Cardiac muscle cell (in vitro differentiated cells and primary cell): Measurements from ENCODE around the gene MUCL3. TPM values are rescaled to one million over a fixed set of nuclear protein-coding genes. Genes with fewer than 3 reads are reported as not detected.
"Not testable (repeated sequence)": the region's sequence is repeated elsewhere in the genome, so short reads cannot be mapped to it uniquely, and the experiment has no call there.

Source experiments
- DNase-seq, 2 donors: peaks; one replicate each; pipeline versions ENCODE4 v3.0.0 to v3.0.0-alpha.2; 2010 to 2017; ENCODE audit warnings: low read depth in 1 of 2, low spot score in 1 of 2
- H3K27ac ChIP-seq: fragments of 200-600 bp; sonication (generic); 2 replicates; pipeline ENCODE4 v1.5.1; 2016
- H3K27me3 ChIP-seq: fragments of 200-600 bp; sonication (generic); 2 replicates; pipeline ENCODE4 v1.6.0; 2016; ENCODE audit warnings: control low read depth
- H3K36me3 ChIP-seq: fragments of 200-600 bp; sonication (generic); 2 replicates; pipeline ENCODE4 v1.5.1; 2016; ENCODE audit warnings: control low read depth
- H3K4me1 ChIP-seq: fragments of 200-600 bp; sonication (generic); 2 replicates; pipeline ENCODE4 v1.8.1; 2017; ENCODE audit warnings: low read depth, mild to moderate bottlenecking, mixed run types
- H3K4me3 ChIP-seq: fragments of 200-600 bp; sonication (generic); 2 replicates; pipeline ENCODE4 v1.5.1; 2016; ENCODE audit warnings: mild to moderate bottlenecking
- H3K9me3 ChIP-seq: fragments of 200-600 bp; sonication (generic); 2 replicates; pipeline ENCODE4 v1.5.1; 2017; ENCODE audit warnings: low read depth, mild to moderate bottlenecking, control low read depth
- CTCF ChIP-seq: IDR thresholded peaks from 2 replicates; pipeline ENCODE4 v1.5.1; 2012; ENCODE audit warnings: low read depth, mild to moderate bottlenecking, low read length
- polyA plus RNA-seq: library from polyadenylated mRNA; unstranded; fragments of >200 nt; fragmentation: Nextera tagmentation; extraction: Ambion mirVana; gene quantifications from 2 replicates; pipeline ENCODE4 v1.2.1, GENCODE V29; 2016
- total RNA-seq: library from RNA; depleted of rRNA; stranded (reverse); fragments of >200 nt; gene quantifications from 2 replicates; pipeline ENCODE4 v1.2.3, GENCODE V29; 2016

MUCL3 gene
- total and polyA plus RNA-seq, 2 experiments from 2014 or later = not detected

- TF ChIP-seq CTCF = no peak
- no peaks in the 10 kb centered on the region for H3K9me3 ChIP-seq
- no peak overlapping the region for H3K4me3 ChIP-seq
- H3K4me1 ChIP-seq = no peaks in the 10 kb centered on the region
- no peak overlapping the region for H3K27ac ChIP-seq
- H3K36me3 ChIP-seq = no peaks in the 10 kb centered on the region
- DNase-seq = no peak
- no peaks in the 10 kb centered on the region for H3K27me3 ChIP-seq
These were observed 24.4 kb downstream of the MUCL3 start for GRCh38 chr6:30965140-30965601.

- TF ChIP-seq CTCF = no peak
- Histone ChIP-seq H3K36me3 (no peaks in the 10 kb centered on the region), H3K27ac (no peak overlapping the region), H3K4me3 (no peak overlapping the region), H3K27me3 (no peaks in the 10 kb centered on the region), H3K9me3 (no peaks in the 10 kb centered on the region), H3K4me1 (no peaks in the 10 kb centered on the region)
- no peak for DNase-seq
These were observed 25.4 kb downstream of the MUCL3 start for GRCh38 chr6:30966154-30966553.

- not testable (repeated sequence) for DNase-seq, H3K9me3 ChIP-seq, H3K27me3 ChIP-seq, H3K4me3 ChIP-seq, H3K36me3 ChIP-seq, H3K27ac ChIP-seq, H3K4me1 ChIP-seq
These were observed 28.4 kb downstream of the MUCL3 start for GRCh38 chr6:30969171-30969570.

- no peak for DNase-seq
- no peak for TF ChIP-seq CTCF
- Histone ChIP-seq H3K4me3 (no peak overlapping the region), H3K27ac (no peak overlapping the region), H3K4me1 (no peaks in the 10 kb centered on the region), H3K27me3 (no peaks in the 10 kb centered on the region), H3K36me3 (no peaks in the 10 kb centered on the region), H3K9me3 (no peaks in the 10 kb centered on the region)
These were observed 30.2 kb downstream of the MUCL3 start for GRCh38 chr6:30970946-30971345.

GRCh38 chr6:30972816-30973215 lies 32.0 kb downstream of the MUCL3 start:
- H3K27me3 ChIP-seq = no peaks in the 10 kb centered on the region

More at GRCh38 chr6:30972816-30973215, 32.0 kb downstream of the MUCL3 start:
- Histone ChIP-seq H3K9me3 (no peaks in the 10 kb centered on the region), H3K27ac (no peak overlapping the region), H3K4me3 (no peak overlapping the region), H3K4me1 (no peaks in the 10 kb centered on the region), H3K36me3 (no peaks in the 10 kb centered on the region)
- TF ChIP-seq CTCF = no peak
- DNase-seq = no peak
